ENCODE measurements around the gene LMO1. TPM values are rescaled to one million over a fixed set of nuclear protein-coding genes. Genes with fewer than 3 reads are reported as not detected.

The LMO1 gene
- total and polyA plus RNA-seq, 2 donors: 0.46 TPM; not detected in 1

- WGBS: 80% methylated on average over 4 of the region's 4 CpGs
- Histone ChIP-seq H3K36me3 (ENCODE audit: insufficient read depth) (no peaks in the 10 kb centered on the region), H3K27ac (ENCODE audit: low read depth) (no peak overlapping the region), H3K4me3 (ENCODE audit: low read depth, low read length) (no peak overlapping the region), H3K4me1 (ENCODE audit: insufficient read depth) (no peaks in the 10 kb centered on the region)
- no peak for DNase-seq (ENCODE audit: extremely low spot score)
Observed at GRCh38 chr11:8218409-8218808, 45.3 kb downstream of the LMO1 start.

- H3K27ac ChIP-seq (ENCODE audit: low read depth): no peak overlapping the region
- WGBS: 83% methylated on average over 11 of the region's 11 CpGs
- DNase-seq (ENCODE audit: extremely low spot score): no peak
- no peaks in the 10 kb centered on the region for H3K4me1 ChIP-seq (ENCODE audit: insufficient read depth)
- H3K4me3 ChIP-seq (ENCODE audit: low read depth, low read length): no peak overlapping the region
- no peaks in the 10 kb centered on the region for H3K36me3 ChIP-seq (ENCODE audit: insufficient read depth)
Observed at GRCh38 chr11:8217926-8218325, 45.8 kb downstream of the LMO1 start.

GRCh38 chr11:8217136-8217535, 46.5 kb downstream of the LMO1 start:
- Histone ChIP-seq H3K27ac (ENCODE audit: low read depth) (no peak overlapping the region), H3K36me3 (ENCODE audit: insufficient read depth) (no peaks in the 10 kb centered on the region), H3K4me1 (ENCODE audit: insufficient read depth) (no peaks in the 10 kb centered on the region), H3K4me3 (ENCODE audit: low read depth, low read length) (no peak overlapping the region)
- 68% methylated on average over 4 of the region's 4 CpGs for WGBS
- DNase-seq (ENCODE audit: extremely low spot score): no peak

DNA sequence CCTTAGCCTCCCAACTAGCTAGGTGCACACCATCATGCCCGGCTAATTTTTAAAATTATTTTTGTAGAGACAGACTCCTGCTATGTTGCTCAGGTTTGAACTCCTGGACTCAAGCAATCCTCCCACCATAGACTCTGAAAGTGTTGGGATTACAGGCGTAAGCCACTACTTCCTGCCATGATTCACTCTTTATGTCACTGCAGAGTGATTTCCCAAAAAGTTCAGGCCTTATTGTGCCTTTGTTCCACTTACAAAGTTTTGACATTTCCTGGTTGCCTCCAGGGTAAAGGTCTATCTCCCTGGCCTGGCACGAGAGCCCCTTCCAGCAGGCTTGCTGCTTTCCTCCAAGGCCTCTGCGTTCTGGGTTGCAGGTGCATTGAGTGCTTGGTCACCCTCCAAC, 50.3 kb downstream of the LMO1 start:
- DNase-seq (ENCODE audit: extremely low spot score): no peak
- H3K27ac ChIP-seq (ENCODE audit: low read depth): no peak overlapping the region
- no peaks in the 10 kb centered on the region for H3K36me3 ChIP-seq (ENCODE audit: insufficient read depth)
- no peak overlapping the region for H3K4me3 ChIP-seq (ENCODE audit: low read depth, low read length)
- no peaks in the 10 kb centered on the region for H3K4me1 ChIP-seq (ENCODE audit: insufficient read depth)
- 87% methylated on average over 4 of the region's 4 CpGs for WGBS

- WGBS: 60% methylated on average over 4 of the region's 4 CpGs
- no peak for DNase-seq (ENCODE audit: extremely low spot score)
- Histone ChIP-seq H3K27ac (ENCODE audit: low read depth) (no peak overlapping the region), H3K4me3 (ENCODE audit: low read depth, low read length) (no peak overlapping the region), H3K36me3 (ENCODE audit: insufficient read depth) (no peaks in the 10 kb centered on the region), H3K4me1 (ENCODE audit: insufficient read depth) (no peaks in the 10 kb centered on the region)
Observed at GRCh38 chr11:8209208-8209807, 54.4 kb downstream of the LMO1 start.

- Histone ChIP-seq H3K36me3 (ENCODE audit: insufficient read depth) (no peaks in the 10 kb centered on the region), H3K4me1 (ENCODE audit: insufficient read depth) (no peaks in the 10 kb centered on the region), H3K27ac (ENCODE audit: low read depth) (no peak overlapping the region), H3K4me3 (ENCODE audit: low read depth, low read length) (no peak overlapping the region)
- no peak for DNase-seq (ENCODE audit: extremely low spot score)
- 37% methylated on average over 20 of the region's 20 CpGs for WGBS
Observed at GRCh38 chr11:8207080-8208000, 56.3 kb downstream of the LMO1 start.

DNA sequence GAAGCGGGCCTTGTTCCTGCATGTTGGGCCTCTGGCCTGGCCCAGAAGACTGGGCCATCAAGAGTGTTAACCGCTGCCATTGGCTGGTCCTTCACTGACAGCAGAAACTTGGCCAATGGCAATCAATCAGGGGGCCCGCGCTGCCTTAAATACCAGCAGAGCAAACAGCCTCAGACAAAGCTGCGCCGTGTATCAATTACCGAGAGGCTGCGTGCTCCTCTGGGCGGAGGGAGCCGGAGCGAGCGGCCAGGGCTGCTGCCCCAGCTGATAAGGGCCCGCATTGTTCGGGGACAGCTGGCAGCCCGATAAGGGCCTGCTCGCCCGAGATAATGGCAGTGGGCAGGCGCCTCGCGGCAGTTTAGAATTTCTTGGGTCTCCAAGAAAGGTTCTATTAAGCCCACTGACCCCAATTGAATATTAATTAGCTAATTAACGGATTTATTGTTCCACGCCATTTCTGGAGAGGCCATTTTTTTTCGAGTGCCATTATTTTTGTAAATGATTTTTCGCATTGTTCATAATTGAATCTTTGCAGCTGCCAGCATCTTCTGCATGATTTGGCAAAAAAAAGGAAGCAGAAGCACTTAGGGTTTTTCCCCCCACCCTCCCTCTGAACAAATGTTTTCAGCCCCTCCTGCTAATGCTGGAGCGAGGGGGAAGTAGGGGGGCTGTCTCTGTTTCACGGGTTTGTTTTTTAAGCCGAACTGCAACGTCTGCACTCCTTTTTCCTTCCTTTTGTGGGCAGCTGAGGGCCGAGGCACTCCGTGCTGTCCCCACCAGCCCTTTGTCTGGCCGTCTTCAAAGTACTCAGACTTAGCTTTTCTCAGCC, 57.2 kb downstream of the LMO1 start:
- WGBS: 55% methylated on average over 31 of the region's 31 CpGs
- H3K4me1 ChIP-seq (ENCODE audit: insufficient read depth): no peaks in the 10 kb centered on the region
- H3K27ac ChIP-seq (ENCODE audit: low read depth): no peak overlapping the region
- DNase-seq (ENCODE audit: extremely low spot score): no peak
- no peak overlapping the region for H3K4me3 ChIP-seq (ENCODE audit: low read depth, low read length)
- H3K36me3 ChIP-seq (ENCODE audit: insufficient read depth): no peaks in the 10 kb centered on the region

- DNase-seq (ENCODE audit: extremely low spot score): no peak
- no peak overlapping the region for H3K27ac ChIP-seq (ENCODE audit: low read depth)
- no peak overlapping the region for H3K4me3 ChIP-seq (ENCODE audit: low read depth, low read length)
- H3K36me3 ChIP-seq (ENCODE audit: insufficient read depth): no peaks in the 10 kb centered on the region
- WGBS: 92% methylated on average over 8 of the region's 8 CpGs
- H3K4me1 ChIP-seq (ENCODE audit: insufficient read depth): no peaks in the 10 kb centered on the region
Observed at GRCh38 chr11:8205566-8205965, 58.1 kb downstream of the LMO1 start.

DNA sequence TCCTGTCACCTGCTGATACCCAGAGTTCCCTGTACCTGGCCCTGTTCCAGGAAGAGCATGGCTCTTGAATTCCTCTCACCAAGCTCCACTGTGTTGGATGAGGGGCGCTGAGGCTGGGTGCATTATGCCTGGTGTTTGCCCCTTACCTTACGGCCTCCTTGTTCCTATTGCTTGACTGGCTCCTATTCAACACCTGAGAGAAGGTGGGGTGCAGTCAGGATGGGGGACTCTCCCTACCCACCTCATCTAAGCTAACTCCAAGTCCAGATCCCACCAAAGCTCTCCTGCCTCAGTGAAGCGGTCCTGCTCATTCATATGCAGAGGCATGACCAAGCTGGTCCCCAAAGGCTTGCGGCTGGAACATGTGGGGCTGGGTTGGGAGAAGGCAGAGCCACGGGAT, 59.1 kb downstream of the LMO1 start:
- no peak overlapping the region for H3K4me3 ChIP-seq (ENCODE audit: low read depth, low read length)
- 62% methylated on average over 5 of the region's 5 CpGs for WGBS
- no peak overlapping the region for H3K27ac ChIP-seq (ENCODE audit: low read depth)
- DNase-seq (ENCODE audit: extremely low spot score): no peak
- H3K4me1 ChIP-seq (ENCODE audit: insufficient read depth): no peaks in the 10 kb centered on the region
- H3K36me3 ChIP-seq (ENCODE audit: insufficient read depth): no peaks in the 10 kb centered on the region

DNA sequence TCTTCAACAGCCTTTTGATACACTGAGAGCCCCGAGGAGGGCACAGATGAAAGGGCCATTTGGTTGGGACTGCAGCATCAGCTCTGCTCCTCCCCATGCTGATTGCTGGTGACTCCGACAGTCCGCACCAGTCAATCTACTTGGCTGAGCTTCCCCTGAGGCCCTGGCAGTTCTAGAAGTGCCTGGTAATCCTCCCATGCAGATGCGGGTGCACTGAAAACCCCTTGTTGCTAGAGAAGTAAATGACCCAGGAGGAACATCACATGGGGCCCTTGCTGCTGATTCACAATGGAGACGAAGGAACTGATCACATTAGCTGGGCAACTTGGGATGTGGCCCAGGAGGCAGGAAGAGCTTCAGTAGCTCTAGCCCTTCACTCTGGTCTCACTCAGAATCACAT, 59.7 kb downstream of the LMO1 start:
- no peak overlapping the region for H3K27ac ChIP-seq (ENCODE audit: low read depth)
- no peaks in the 10 kb centered on the region for H3K4me1 ChIP-seq (ENCODE audit: insufficient read depth)
- 73% methylated on average over 5 of the region's 5 CpGs for WGBS
- H3K4me3 ChIP-seq (ENCODE audit: low read depth, low read length): no peak overlapping the region
- DNase-seq (ENCODE audit: extremely low spot score): no peak
- H3K36me3 ChIP-seq (ENCODE audit: insufficient read depth): no peaks in the 10 kb centered on the region

DNA sequence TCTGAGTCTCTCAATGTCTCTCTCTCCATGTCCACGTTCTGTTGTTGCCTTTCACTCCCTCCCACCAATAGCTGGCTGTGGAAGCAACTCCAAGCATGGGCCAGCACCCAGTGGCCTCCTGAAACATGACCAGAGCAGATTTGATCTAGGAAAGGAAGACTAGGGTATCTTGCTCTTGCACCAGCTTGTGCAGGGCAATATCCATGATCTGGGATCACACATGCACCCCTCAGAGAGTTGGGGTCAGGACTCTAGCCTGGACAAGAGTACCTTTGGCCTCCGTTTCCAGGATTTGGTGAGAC, 60.3 kb downstream of the LMO1 start:
- WGBS: 81% methylated on average over 2 of the region's 2 CpGs
- no peak overlapping the region for H3K4me3 ChIP-seq (ENCODE audit: low read depth, low read length)
- DNase-seq (ENCODE audit: extremely low spot score): no peak
- H3K36me3 ChIP-seq (ENCODE audit: insufficient read depth): no peaks in the 10 kb centered on the region
- H3K27ac ChIP-seq (ENCODE audit: low read depth): no peak overlapping the region
- no peaks in the 10 kb centered on the region for H3K4me1 ChIP-seq (ENCODE audit: insufficient read depth)

GRCh38 chr11:8202516-8203413, 60.9 kb downstream of the LMO1 start:
- no peak for DNase-seq (ENCODE audit: extremely low spot score)
- WGBS: 86% methylated on average over 11 of the region's 11 CpGs
- H3K4me1 ChIP-seq (ENCODE audit: insufficient read depth): no peaks in the 10 kb centered on the region
- no peaks in the 10 kb centered on the region for H3K36me3 ChIP-seq (ENCODE audit: insufficient read depth)
- H3K4me3 ChIP-seq (ENCODE audit: low read depth, low read length): no peak overlapping the region
- H3K27ac ChIP-seq (ENCODE audit: low read depth): no peak overlapping the region

Data from urinary bladder (tissue), 4 donors.